IMR-90 (cell line): ENCODE data around the gene KAZALD1.

Experiments used
- BHLHE40 ChIP-seq: fragments of 150-350 bp; IDR thresholded peaks from 2 replicates; pipeline ENCODE4 v1.6.1; 2016; ENCODE audit warnings: mild to moderate bottlenecking, low read depth, low read length
- CEBPB ChIP-seq: IDR thresholded peaks from 2 replicates; pipeline ENCODE4 v1.6.1; 2012; ENCODE audit warnings: low read depth, low read length, improper control_type of control experiment
- CTCF ChIP-seq: conservative IDR thresholded peaks from 2 replicates; pipeline ENCODE4 v1.5.1; 2012; ENCODE audit warnings: mild to moderate bottlenecking, low read depth, low read length, improper control_type of control experiment
- ELK1 ChIP-seq: fragments of 150-350 bp; IDR thresholded peaks from 2 replicates; pipeline ENCODE4 v1.6.1; 2016; ENCODE audit warnings: low read depth, mild to moderate bottlenecking, low read length, moderate library complexity, borderline replicate concordance
- FOS ChIP-seq: fragments of 150-350 bp; IDR thresholded peaks from 2 replicates; pipeline ENCODE4 v1.6.1; 2016; ENCODE audit warnings: low read depth, low read length
- MAFK ChIP-seq: IDR thresholded peaks from 2 replicates; pipeline ENCODE4 v1.6.1; 2012; ENCODE audit warnings: low read depth, low read length, improper control_type of control experiment
- MAZ ChIP-seq: IDR thresholded peaks from 2 replicates; pipeline ENCODE4 v1.6.1; 2012; ENCODE audit warnings: low read depth, mild to moderate bottlenecking, low read length, improper control_type of control experiment, moderate library complexity, borderline replicate concordance
- MXI1 ChIP-seq: IDR thresholded peaks from 2 replicates; pipeline ENCODE4 v1.6.1; 2012; ENCODE audit warnings: low read depth, mild to moderate bottlenecking, low read length, moderate library complexity, borderline replicate concordance
- POLR2A ChIP-seq: IDR thresholded peaks from 2 replicates; pipeline ENCODE4 v1.6.1; 2012; ENCODE audit warnings: mild to moderate bottlenecking, low read depth, low read length
- RAD21 ChIP-seq: IDR thresholded peaks from 2 replicates; pipeline ENCODE4 v1.6.1; 2012; ENCODE audit warnings: low read length, improper control_type of control experiment
- RCOR1 ChIP-seq: IDR thresholded peaks from 2 replicates; pipeline ENCODE4 v1.6.1; 2012; ENCODE audit warnings: mild to moderate bottlenecking, low read length, improper control_type of control experiment; ENCODE audit not compliant: insufficient replicate concordance
- RFX5 ChIP-seq: IDR thresholded peaks from 2 replicates; pipeline ENCODE4 v1.8.0; 2012; ENCODE audit warnings: low read depth, mild to moderate bottlenecking, low read length, moderate library complexity
- SMC3 ChIP-seq: fragments of 150-350 bp; IDR thresholded peaks from 2 replicates; pipeline ENCODE4 v1.6.1; 2016; ENCODE audit warnings: low read depth, mild to moderate bottlenecking, antibody characterized with exemption, low read length, moderate library complexity
- USF2 ChIP-seq: fragments of 150-350 bp; IDR thresholded peaks from 2 replicates; pipeline ENCODE4 v1.6.1; 2017; ENCODE audit warnings: mild to moderate bottlenecking, antibody characterized with exemption, low read length, low read depth

GRCh38 chr10:101044117-101044516, 17.7 kb upstream of the KAZALD1 start:
- TF ChIP-seq MAZ (no peak), POLR2A (no peak), CTCF (no peak), RCOR1 (no peak), RAD21 (no peak), ELK1 (no peak), USF2 (no peak), MAFK (no peak), SMC3 (no peak), RFX5 (no peak), BHLHE40 (no peak), CEBPB (no peak), FOS (no peak), MXI1 (no peak)
